Keratinocyte (primary cell): Measurements from ENCODE around the gene ELOB.

Source experiments
- EZH2 ChIP-seq: IDR thresholded peaks from one replicate; pipeline ENCODE4 v1.6.1; 2012; ENCODE audit warnings: inconsistent platforms, mild to moderate bottlenecking, low read length, moderate library complexity
- TF ChIP-seq, protein P1 (sequence below), 3 experiments: IDR thresholded peaks in 1 of 3; conservative IDR thresholded peaks in 1 of 3; optimal IDR thresholded peaks in 1 of 3; 2 replicates in 2 of 3; 3 replicates in 1 of 3; pipeline versions ENCODE3 to v1.5.1; 2011; ENCODE audit warnings: low read length in 3 of 3, mild to moderate bottlenecking in 3 of 3, moderate library complexity in 2 of 3, control low read depth in 1 of 3, inconsistent platforms in 1 of 3; ENCODE audit not compliant: insufficient read depth in 2 of 3; ENCODE audit errors: extremely low read depth in 1 of 3

DNA sequence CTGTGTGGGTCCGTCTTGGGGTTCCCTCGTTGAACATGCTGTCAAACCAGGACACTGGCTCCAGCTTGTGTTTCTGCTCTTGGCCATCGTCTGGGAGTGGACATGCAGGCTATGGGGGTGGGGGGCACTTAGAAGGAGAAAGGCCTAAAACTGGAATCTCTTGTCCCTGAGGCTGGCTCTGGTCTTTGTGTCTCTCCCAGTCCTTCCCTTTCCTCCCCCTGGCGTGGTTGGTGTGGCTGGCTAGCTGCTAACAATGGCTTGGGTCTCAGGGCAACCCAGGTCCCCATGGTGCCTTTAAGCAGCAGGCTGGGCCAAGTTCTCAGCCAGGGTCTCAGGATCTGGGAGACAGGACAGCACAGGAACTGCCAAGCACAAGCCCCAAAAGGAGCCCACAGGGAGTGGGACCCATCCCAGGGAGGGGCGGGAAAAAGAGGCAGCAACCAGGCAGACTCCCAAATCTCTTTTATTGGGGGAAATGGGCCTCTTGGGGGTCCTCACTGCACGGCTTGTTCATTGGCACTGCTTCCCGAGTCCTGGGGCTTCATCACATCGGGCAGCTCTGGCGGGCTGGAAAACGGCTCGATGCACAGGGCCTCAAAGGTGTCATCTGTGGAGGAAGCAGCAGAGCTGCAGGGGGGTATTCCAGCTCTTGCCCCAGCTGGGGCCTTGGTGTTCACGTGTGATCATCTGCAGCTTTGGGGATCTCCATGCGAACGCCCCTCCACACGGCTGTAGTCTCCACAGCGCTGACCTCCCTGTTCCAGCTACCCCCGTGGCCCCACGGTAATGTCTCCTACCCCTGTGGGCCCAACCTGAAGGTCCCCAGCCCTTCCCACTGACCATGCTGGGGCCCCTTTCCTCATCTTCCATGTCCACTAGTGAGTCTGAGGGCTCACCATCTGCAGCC lies 5.3 kb downstream of the ELOB start:
- TF ChIP-seq, protein P1, sequence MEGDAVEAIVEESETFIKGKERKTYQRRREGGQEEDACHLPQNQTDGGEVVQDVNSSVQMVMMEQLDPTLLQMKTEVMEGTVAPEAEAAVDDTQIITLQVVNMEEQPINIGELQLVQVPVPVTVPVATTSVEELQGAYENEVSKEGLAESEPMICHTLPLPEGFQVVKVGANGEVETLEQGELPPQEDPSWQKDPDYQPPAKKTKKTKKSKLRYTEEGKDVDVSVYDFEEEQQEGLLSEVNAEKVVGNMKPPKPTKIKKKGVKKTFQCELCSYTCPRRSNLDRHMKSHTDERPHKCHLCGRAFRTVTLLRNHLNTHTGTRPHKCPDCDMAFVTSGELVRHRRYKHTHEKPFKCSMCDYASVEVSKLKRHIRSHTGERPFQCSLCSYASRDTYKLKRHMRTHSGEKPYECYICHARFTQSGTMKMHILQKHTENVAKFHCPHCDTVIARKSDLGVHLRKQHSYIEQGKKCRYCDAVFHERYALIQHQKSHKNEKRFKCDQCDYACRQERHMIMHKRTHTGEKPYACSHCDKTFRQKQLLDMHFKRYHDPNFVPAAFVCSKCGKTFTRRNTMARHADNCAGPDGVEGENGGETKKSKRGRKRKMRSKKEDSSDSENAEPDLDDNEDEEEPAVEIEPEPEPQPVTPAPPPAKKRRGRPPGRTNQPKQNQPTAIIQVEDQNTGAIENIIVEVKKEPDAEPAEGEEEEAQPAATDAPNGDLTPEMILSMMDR (optimal IDR thresholded peaks at IDR 0.05 in 1 of 3, IDR thresholded peaks at IDR 0.05 in 1 of 3, conservative IDR thresholded peaks at IDR 0.05 in 1 of 3; ENCODE audit: extremely low read depth in 1 of 3, insufficient read depth in 2 of 3, low read length in 3 of 3): no peak
- no peak for TF ChIP-seq EZH2
